Breast epithelium (tissue), 4 donors: ENCODE measurements around the gene ZNF440. TPM values are rescaled to one million over a fixed set of nuclear protein-coding genes. Genes with fewer than 3 reads are reported as not detected.

ENCODE experiments used
- DNase-seq, 2 donors: peaks; one replicate each; pipeline ENCODE4 v3.0.0-alpha.2; 2019; ENCODE audit warnings: low spot score in 2 of 2
- H3K27ac ChIP-seq, 2 donors: fragments of 200-600 bp; sonication (generic) in 1 of 2; one replicate each; pipeline ENCODE4 v1.5.1; 2016 to 2019; ENCODE audit warnings: mild to moderate bottlenecking in 1 of 2
- H3K27me3 ChIP-seq, 2 donors: fragments of 200-600 bp; sonication (generic) in 1 of 2; one replicate each; pipeline versions ENCODE4 v1.5.1 to v1.6.0; 2017 to 2019; ENCODE audit warnings: control low read depth in 1 of 2, mild to moderate bottlenecking in 1 of 2
- H3K36me3 ChIP-seq: fragments of 200-600 bp; one replicate; pipeline ENCODE4 v1.5.1; 2019
- H3K4me1 ChIP-seq, 2 donors: fragments of 200-600 bp; sonication (generic); one replicate each; pipeline ENCODE4 v1.5.1; 2016 to 2019; ENCODE audit warnings: control low read depth in 1 of 2
- H3K4me3 ChIP-seq, 3 donors: fragments of 200-600 bp; sonication (generic); 1 replicate in 2 of 3; 2 replicates in 1 of 3; pipeline ENCODE4 v1.5.1; 2016 to 2019; ENCODE audit warnings: mild to moderate bottlenecking in 3 of 3, moderate library complexity in 2 of 3
- H3K9me3 ChIP-seq, 2 donors: fragments of 200-600 bp; sonication (generic) in 1 of 2; one replicate each; pipeline ENCODE4 v1.5.1; 2016 to 2019; ENCODE audit warnings: control low read depth in 1 of 2
- CTCF ChIP-seq, 3 donors: fragments of 450-650 bp; IDR thresholded peaks; one replicate each; pipeline ENCODE4 v1.5.1; 2016 to 2017; ENCODE audit warnings: antibody characterized with exemption in 3 of 3, mild to moderate bottlenecking in 3 of 3, moderate library complexity in 3 of 3
- POLR2A ChIP-seq: fragments of 450-650 bp; IDR thresholded peaks from one replicate; pipeline ENCODE4 v1.6.1; 2016; ENCODE audit warnings: antibody characterized with exemption, mild to moderate bottlenecking, moderate library complexity
- POLR2AphosphoS5 ChIP-seq, 3 donors: sonication (generic); formaldehyde crosslinking; IDR thresholded peaks; one replicate each; pipeline ENCODE4 v1.6.1; 2017; ENCODE audit warnings: antibody characterized with exemption in 3 of 3
- intact Hi-C: fragments of 100-400 bp; cut with DNase I; formaldehyde crosslinking; loops from one replicate; pipeline ENCODE4 v1.15.1; 2023; ENCODE audit warnings: low total_unique reads
- total RNA-seq, 3 donors: library from RNA; depleted of rRNA; stranded (reverse); fragments of >200 nt; gene quantifications; one replicate each; pipeline ENCODE4 v1.1.0, GENCODE V29; 2016

The ZNF440 gene
- total RNA-seq, 3 donors from 2014 or later = 9.8 to 16.4 (median 16.0) TPM

GRCh38 chr19:11780431-11781020 lies 33.5 kb upstream of the ZNF440 start:
- no peaks in the 10 kb centered on the region for H3K27me3 ChIP-seq
- H3K4me1 ChIP-seq = no peaks in the 10 kb centered on the region
- no peak for DNase-seq
- no peak overlapping the region for H3K27ac ChIP-seq
- intact Hi-C loops = no loop called here
- peaks cover 28% of the 10 kb centered on the region for H3K36me3 ChIP-seq
- H3K4me3 ChIP-seq = peak overlapping the region in 1 of 3 donors; percentile 0
- TF ChIP-seq POLR2AphosphoS5 (IDR thresholded peaks at IDR 0.05) (no peak), CTCF (IDR thresholded peaks at IDR 0.05) (no peak), POLR2A (no peak)
- H3K9me3 ChIP-seq = peaks cover 82 to 87% of the 10 kb centered on the region in 2 donors

- H3K9me3 ChIP-seq = peaks cover 81 to 88% of the 10 kb centered on the region in 2 donors
- TF ChIP-seq POLR2A = no peak
- TF ChIP-seq CTCF (IDR thresholded peaks at IDR 0.05) = no peak
- no peak for TF ChIP-seq POLR2AphosphoS5 (IDR thresholded peaks at IDR 0.05)
- H3K27me3 ChIP-seq = no peaks in the 10 kb centered on the region
- no peak overlapping the region for H3K27ac ChIP-seq
- intact Hi-C loops = no loop called here
- H3K4me3 ChIP-seq = peak overlapping the region in 1 of 3 donors; percentile 0
- no peaks in the 10 kb centered on the region for H3K4me1 ChIP-seq
- peaks cover 28% of the 10 kb centered on the region for H3K36me3 ChIP-seq
- DNase-seq = no peak
Observed at GRCh38 chr19:11781295-11782057, 32.6 kb upstream of the ZNF440 start.

GRCh38 chr19:11783767-11784166 lies 30.3 kb upstream of the ZNF440 start:
- Histone ChIP-seq H3K27me3 (no peaks in the 10 kb centered on the region), H3K36me3 (peaks cover 24% of the 10 kb centered on the region), H3K4me3 (no peak overlapping the region), H3K27ac (no peak overlapping the region), H3K4me1 (no peaks in the 10 kb centered on the region), H3K9me3 (peaks cover 88 to 92% of the 10 kb centered on the region in 2 donors)
- no peak for DNase-seq
- TF ChIP-seq CTCF (IDR thresholded peaks at IDR 0.05) (no peak), POLR2AphosphoS5 (IDR thresholded peaks at IDR 0.05) (no peak), POLR2A (no peak)
- intact Hi-C loops = no loop called here

- H3K36me3 ChIP-seq = peaks cover 19% of the 10 kb centered on the region
- no peak for TF ChIP-seq CTCF (IDR thresholded peaks at IDR 0.05)
- no peak for TF ChIP-seq POLR2AphosphoS5 (IDR thresholded peaks at IDR 0.05)
- no peak for TF ChIP-seq POLR2A
- intact Hi-C loops = no loop called here
- H3K4me1 ChIP-seq = no peaks in the 10 kb centered on the region
- no peak overlapping the region for H3K4me3 ChIP-seq
- H3K9me3 ChIP-seq = peaks cover 86 to 94% of the 10 kb centered on the region in 2 donors
- DNase-seq = no peak
- no peaks in the 10 kb centered on the region for H3K27me3 ChIP-seq
- no peak overlapping the region for H3K27ac ChIP-seq
Observed at GRCh38 chr19:11784356-11784755, 29.7 kb upstream of the ZNF440 start.

GRCh38 chr19:11787536-11787935 lies 26.5 kb upstream of the ZNF440 start:
- TF ChIP-seq CTCF (IDR thresholded peaks at IDR 0.05) (no peak), POLR2AphosphoS5 (IDR thresholded peaks at IDR 0.05) (no peak), POLR2A (no peak)
- Histone ChIP-seq H3K27ac (no peak overlapping the region), H3K27me3 (no peaks in the 10 kb centered on the region), H3K4me3 (no peak overlapping the region), H3K36me3 (no peaks in the 10 kb centered on the region), H3K4me1 (no peaks in the 10 kb centered on the region), H3K9me3 (peaks cover 67 to 76% of the 10 kb centered on the region in 2 donors)
- intact Hi-C loops = no loop called here
- no peak for DNase-seq
